GM23338 (cell line): ENCODE data around the gene BUB1B. TPM values are rescaled to one million over a fixed set of nuclear protein-coding genes. Genes with fewer than 3 reads are reported as not detected.

Experiments
- ATAC-seq: fragments of 200-7000 bp; cut with Tn5 transposase; 3 replicates; pipeline ENCODE4 v1.9.1; 2020
- DNase-seq: peaks from one replicate; pipeline ENCODE4 v3.0.0-alpha.2; 2015; ENCODE audit warnings: low spot score
- H2AFZ ChIP-seq: fragments of 200-600 bp; sonication (generic); 2 replicates; pipeline ENCODE4 v1.8.0; 2016; ENCODE audit warnings: antibody characterized with exemption, mild to moderate bottlenecking, moderate library complexity
- H3F3A ChIP-seq: fragments of 200-600 bp; sonication (generic); replicated peaks from 2 replicates; pipeline ENCODE4 v1.8.0; 2017; ENCODE audit warnings: antibody characterized with exemption, mixed run types, low read depth
- H3K27ac ChIP-seq: fragments of 200-600 bp; sonication (generic); 2 replicates; pipeline ENCODE4 v1.6.1; 2016; ENCODE audit warnings: low read depth
- H3K27me3 ChIP-seq: fragments of 200-600 bp; sonication (generic); 2 replicates; pipeline ENCODE4 v1.8.0; 2016; ENCODE audit warnings: mild to moderate bottlenecking, mixed run types, moderate library complexity; ENCODE audit not compliant: insufficient read depth
- H3K36me3 ChIP-seq: fragments of 200-600 bp; sonication (generic); 2 replicates; pipeline ENCODE4 v1.8.0; 2016; ENCODE audit warnings: mild to moderate bottlenecking; ENCODE audit not compliant: insufficient read depth
- H3K4me1 ChIP-seq: fragments of 200-600 bp; sonication (generic); 2 replicates; pipeline ENCODE4 v1.8.0; 2016; ENCODE audit warnings: mild to moderate bottlenecking, moderate library complexity; ENCODE audit not compliant: insufficient read depth
- H3K4me2 ChIP-seq: fragments of 200-600 bp; sonication (generic); 2 replicates; pipeline ENCODE4 v1.7.1; 2017; ENCODE audit warnings: mixed run types
- H3K4me3 ChIP-seq: fragments of 200-600 bp; sonication (generic); 2 replicates; pipeline ENCODE4 v1.6.1; 2016; ENCODE audit warnings: mixed run types
- H3K79me2 ChIP-seq: fragments of 200-600 bp; sonication (generic); replicated peaks from 2 replicates; pipeline ENCODE4 v1.8.0; 2017; ENCODE audit warnings: mild to moderate bottlenecking; ENCODE audit not compliant: insufficient read depth
- H3K9me2 ChIP-seq: fragments of 200-600 bp; sonication (generic); 2 replicates; pipeline ENCODE4 v1.8.0; 2017; ENCODE audit not compliant: insufficient read depth
- H4K20me1 ChIP-seq: fragments of 200-600 bp; sonication (generic); replicated peaks from 2 replicates; pipeline ENCODE4 v1.8.0; 2017; ENCODE audit warnings: mild to moderate bottlenecking; ENCODE audit not compliant: insufficient read depth
- H3K27ac Mint-ChIP-seq: 2 replicates; pipeline ENCODE4 v1.8.0; 2020; ENCODE audit warnings: inconsistent platforms, mild to moderate bottlenecking, moderate library complexity, mixed read lengths
- H3K27me3 Mint-ChIP-seq: 3 replicates; pipeline ENCODE4 v1.8.0; 2022; ENCODE audit warnings: low read depth, mild to moderate bottlenecking, moderate library complexity, mixed read lengths, inconsistent platforms; ENCODE audit not compliant: insufficient read depth, poor library complexity
- H3K36me3 Mint-ChIP-seq: 3 replicates; pipeline ENCODE4 v1.8.0; 2021; ENCODE audit warnings: low read depth, mild to moderate bottlenecking, inconsistent platforms, moderate library complexity, mixed read lengths
- H3K4me1 Mint-ChIP-seq: 3 replicates; pipeline ENCODE4 v1.8.0; 2020; ENCODE audit warnings: mild to moderate bottlenecking, inconsistent platforms, mixed read lengths
- H3K4me3 Mint-ChIP-seq: 3 replicates; pipeline ENCODE4 v1.8.0; 2021; ENCODE audit warnings: moderate library complexity, mild to moderate bottlenecking, inconsistent platforms, mixed read lengths
- H3K9me3 Mint-ChIP-seq: 3 replicates; pipeline ENCODE4 v1.8.0; 2020; ENCODE audit warnings: moderate library complexity, mild to moderate bottlenecking, inconsistent platforms, mixed read lengths
- CREB1 ChIP-seq: fragments of 250-450 bp; sonication (Bioruptor Pico); IDR thresholded peaks from 2 replicates; pipeline ENCODE4 v1.5.0; 2020; ENCODE audit warnings: low read depth, mild to moderate bottlenecking, moderate library complexity
- EZH2 ChIP-seq: fragments of 200-600 bp; sonication (generic); IDR thresholded peaks from one replicate; pipeline ENCODE4 v1.8.0; 2017; ENCODE audit warnings: antibody characterized with exemption, mild to moderate bottlenecking, low read depth; ENCODE audit not compliant: unreplicated experiment
- EZH2phosphoT487 ChIP-seq: fragments of 200-600 bp; sonication (generic); IDR thresholded peaks from one replicate; pipeline ENCODE4 v1.8.1; 2018; ENCODE audit warnings: antibody characterized with exemption; ENCODE audit not compliant: unreplicated experiment
- JUNB ChIP-seq: IDR thresholded peaks from one replicate; pipeline ENCODE4 v1.6.1; 2016; ENCODE audit warnings: antibody characterized with exemption; ENCODE audit not compliant: unreplicated experiment
- NANOG ChIP-seq: IDR thresholded peaks from 2 replicates; pipeline ENCODE4 v1.6.1; 2016; ENCODE audit warnings: antibody characterized with exemption, borderline replicate concordance
- POLR2AphosphoS5 ChIP-seq: IDR thresholded peaks from 2 replicates; pipeline ENCODE4 v1.6.1; 2016; ENCODE audit warnings: antibody characterized with exemption, low read depth
- STAT1 ChIP-seq: IDR thresholded peaks from one replicate; pipeline ENCODE4 v1.6.1; 2016; ENCODE audit warnings: antibody characterized with exemption; ENCODE audit not compliant: unreplicated experiment
- ZNF114 ChIP-seq: fragments of 250-450 bp; sonication (Bioruptor Pico); IDR thresholded peaks from 2 replicates; pipeline ENCODE4 v1.5.0; 2020; ENCODE audit warnings: mild to moderate bottlenecking, moderate library complexity
- ZNF331 ChIP-seq: fragments of 250-450 bp; sonication (Bioruptor Pico); IDR thresholded peaks from 2 replicates; pipeline ENCODE4 v1.5.0; 2020; ENCODE audit warnings: low read depth, mild to moderate bottlenecking, moderate library complexity
- polyA plus RNA-seq: library from polyadenylated mRNA; unstranded; fragments of >200 nt; fragmentation: Nextera tagmentation; extraction: Ambion mirVana; gene quantifications from 2 replicates; pipeline ENCODE4 v1.2.1, GENCODE V29; 2016
- total RNA-seq: library from RNA; depleted of rRNA; stranded (reverse); fragments of >200 nt; shearing (Covaris generic); gene quantifications from 2 replicates; pipeline ENCODE4 v1.2.3, GENCODE V29; 2014
- TF ChIP-seq, protein P1 (sequence below), 2 experiments: fragments of 200-600 bp in 1 of 2; sonication (generic) in 1 of 2; conservative IDR thresholded peaks; 2 replicates each; pipeline versions ENCODE4 v1.5.1 to v1.6.1; 2016 to 2017; ENCODE audit warnings: antibody characterized with exemption in 2 of 2, low read depth in 2 of 2, mild to moderate bottlenecking in 2 of 2, moderate library complexity in 1 of 2
- TF ChIP-seq, protein P2 (sequence below): IDR thresholded peaks from one replicate; pipeline ENCODE4 v1.6.1; 2018; ENCODE audit warnings: antibody characterized with exemption; ENCODE audit not compliant: unreplicated experiment
- TF ChIP-seq, protein P3 (sequence below): fragments of 250-450 bp; sonication (Bioruptor Pico); IDR thresholded peaks from 2 replicates; pipeline ENCODE4 v1.5.0; 2020; ENCODE audit warnings: mild to moderate bottlenecking, moderate library complexity

BUB1B gene
- total and polyA plus RNA-seq, 2 experiments from 2014 or later, result 77.7 to 160 TPM

DNA sequence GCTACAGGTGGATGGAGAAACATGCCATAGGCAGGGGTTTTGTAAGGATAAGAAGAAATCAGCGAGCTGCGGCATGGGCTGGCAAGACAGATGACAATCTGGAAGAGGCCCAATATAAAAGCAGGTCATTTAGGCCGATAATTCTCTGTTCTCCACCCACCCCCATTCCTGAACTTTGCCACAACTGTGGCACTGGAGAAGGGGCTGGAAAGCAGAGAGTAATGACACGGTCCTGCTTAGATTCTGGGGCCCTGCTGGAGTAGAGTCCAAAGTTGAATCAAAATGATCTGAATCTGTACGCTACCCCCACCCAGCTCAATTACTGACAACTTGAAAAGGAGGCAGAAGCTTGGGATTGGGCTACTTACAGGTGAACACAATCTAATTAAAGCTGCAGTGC, 18.4 kb upstream of the BUB1B start:
- H3K79me2 ChIP-seq, result no peaks in the 10 kb centered on the region
- ATAC-seq (no peak), DNase-seq (no peak)
- H3K27ac ChIP-seq, result no peak overlapping the region
- H3K27me3 Mint-ChIP-seq, result no peaks in the 10 kb centered on the region
- H3K36me3 ChIP-seq, result no peaks in the 10 kb centered on the region
- no peaks in the 10 kb centered on the region for H3K9me3 Mint-ChIP-seq
- H3K4me2 ChIP-seq, result no peak overlapping the region
- H3K4me3 Mint-ChIP-seq, result no peak overlapping the region
- no peaks in the 10 kb centered on the region; the same call in 1 of the 2 replicates for H3F3A ChIP-seq
- H3K36me3 Mint-ChIP-seq, result no peaks in the 10 kb centered on the region; the same call in 2 of the 3 replicates
- no peak overlapping the region for H3K27ac Mint-ChIP-seq
- no peaks in the 10 kb centered on the region; the same call in 1 of the 2 replicates for H3K4me1 ChIP-seq
- no peaks in the 10 kb centered on the region for H4K20me1 ChIP-seq
- H3K4me1 Mint-ChIP-seq, result peaks cover 3% of the 10 kb centered on the region; the same call in 1 of the 3 replicates
- no peaks in the 10 kb centered on the region for H3K9me2 ChIP-seq
- TF ChIP-seq, protein P1, sequence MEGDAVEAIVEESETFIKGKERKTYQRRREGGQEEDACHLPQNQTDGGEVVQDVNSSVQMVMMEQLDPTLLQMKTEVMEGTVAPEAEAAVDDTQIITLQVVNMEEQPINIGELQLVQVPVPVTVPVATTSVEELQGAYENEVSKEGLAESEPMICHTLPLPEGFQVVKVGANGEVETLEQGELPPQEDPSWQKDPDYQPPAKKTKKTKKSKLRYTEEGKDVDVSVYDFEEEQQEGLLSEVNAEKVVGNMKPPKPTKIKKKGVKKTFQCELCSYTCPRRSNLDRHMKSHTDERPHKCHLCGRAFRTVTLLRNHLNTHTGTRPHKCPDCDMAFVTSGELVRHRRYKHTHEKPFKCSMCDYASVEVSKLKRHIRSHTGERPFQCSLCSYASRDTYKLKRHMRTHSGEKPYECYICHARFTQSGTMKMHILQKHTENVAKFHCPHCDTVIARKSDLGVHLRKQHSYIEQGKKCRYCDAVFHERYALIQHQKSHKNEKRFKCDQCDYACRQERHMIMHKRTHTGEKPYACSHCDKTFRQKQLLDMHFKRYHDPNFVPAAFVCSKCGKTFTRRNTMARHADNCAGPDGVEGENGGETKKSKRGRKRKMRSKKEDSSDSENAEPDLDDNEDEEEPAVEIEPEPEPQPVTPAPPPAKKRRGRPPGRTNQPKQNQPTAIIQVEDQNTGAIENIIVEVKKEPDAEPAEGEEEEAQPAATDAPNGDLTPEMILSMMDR (conservative IDR thresholded peaks at IDR 0.05; ENCODE audit: low read depth in 2 of 2), result no peak
- TF ChIP-seq STAT1 (no peak), NANOG (no peak), ZNF331 (no peak), EZH2 (no peak), POLR2AphosphoS5 (no peak), EZH2phosphoT487 (no peak), CREB1 (CRISPR knock-in tag) (no peak), JUNB (no peak), ZNF114 (CRISPR knock-in tag) (no peak)
- TF ChIP-seq, protein P2, sequence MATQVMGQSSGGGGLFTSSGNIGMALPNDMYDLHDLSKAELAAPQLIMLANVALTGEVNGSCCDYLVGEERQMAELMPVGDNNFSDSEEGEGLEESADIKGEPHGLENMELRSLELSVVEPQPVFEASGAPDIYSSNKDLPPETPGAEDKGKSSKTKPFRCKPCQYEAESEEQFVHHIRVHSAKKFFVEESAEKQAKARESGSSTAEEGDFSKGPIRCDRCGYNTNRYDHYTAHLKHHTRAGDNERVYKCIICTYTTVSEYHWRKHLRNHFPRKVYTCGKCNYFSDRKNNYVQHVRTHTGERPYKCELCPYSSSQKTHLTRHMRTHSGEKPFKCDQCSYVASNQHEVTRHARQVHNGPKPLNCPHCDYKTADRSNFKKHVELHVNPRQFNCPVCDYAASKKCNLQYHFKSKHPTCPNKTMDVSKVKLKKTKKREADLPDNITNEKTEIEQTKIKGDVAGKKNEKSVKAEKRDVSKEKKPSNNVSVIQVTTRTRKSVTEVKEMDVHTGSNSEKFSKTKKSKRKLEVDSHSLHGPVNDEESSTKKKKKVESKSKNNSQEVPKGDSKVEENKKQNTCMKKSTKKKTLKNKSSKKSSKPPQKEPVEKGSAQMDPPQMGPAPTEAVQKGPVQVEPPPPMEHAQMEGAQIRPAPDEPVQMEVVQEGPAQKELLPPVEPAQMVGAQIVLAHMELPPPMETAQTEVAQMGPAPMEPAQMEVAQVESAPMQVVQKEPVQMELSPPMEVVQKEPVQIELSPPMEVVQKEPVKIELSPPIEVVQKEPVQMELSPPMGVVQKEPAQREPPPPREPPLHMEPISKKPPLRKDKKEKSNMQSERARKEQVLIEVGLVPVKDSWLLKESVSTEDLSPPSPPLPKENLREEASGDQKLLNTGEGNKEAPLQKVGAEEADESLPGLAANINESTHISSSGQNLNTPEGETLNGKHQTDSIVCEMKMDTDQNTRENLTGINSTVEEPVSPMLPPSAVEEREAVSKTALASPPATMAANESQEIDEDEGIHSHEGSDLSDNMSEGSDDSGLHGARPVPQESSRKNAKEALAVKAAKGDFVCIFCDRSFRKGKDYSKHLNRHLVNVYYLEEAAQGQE, result no peak
- TF ChIP-seq, protein P3, sequence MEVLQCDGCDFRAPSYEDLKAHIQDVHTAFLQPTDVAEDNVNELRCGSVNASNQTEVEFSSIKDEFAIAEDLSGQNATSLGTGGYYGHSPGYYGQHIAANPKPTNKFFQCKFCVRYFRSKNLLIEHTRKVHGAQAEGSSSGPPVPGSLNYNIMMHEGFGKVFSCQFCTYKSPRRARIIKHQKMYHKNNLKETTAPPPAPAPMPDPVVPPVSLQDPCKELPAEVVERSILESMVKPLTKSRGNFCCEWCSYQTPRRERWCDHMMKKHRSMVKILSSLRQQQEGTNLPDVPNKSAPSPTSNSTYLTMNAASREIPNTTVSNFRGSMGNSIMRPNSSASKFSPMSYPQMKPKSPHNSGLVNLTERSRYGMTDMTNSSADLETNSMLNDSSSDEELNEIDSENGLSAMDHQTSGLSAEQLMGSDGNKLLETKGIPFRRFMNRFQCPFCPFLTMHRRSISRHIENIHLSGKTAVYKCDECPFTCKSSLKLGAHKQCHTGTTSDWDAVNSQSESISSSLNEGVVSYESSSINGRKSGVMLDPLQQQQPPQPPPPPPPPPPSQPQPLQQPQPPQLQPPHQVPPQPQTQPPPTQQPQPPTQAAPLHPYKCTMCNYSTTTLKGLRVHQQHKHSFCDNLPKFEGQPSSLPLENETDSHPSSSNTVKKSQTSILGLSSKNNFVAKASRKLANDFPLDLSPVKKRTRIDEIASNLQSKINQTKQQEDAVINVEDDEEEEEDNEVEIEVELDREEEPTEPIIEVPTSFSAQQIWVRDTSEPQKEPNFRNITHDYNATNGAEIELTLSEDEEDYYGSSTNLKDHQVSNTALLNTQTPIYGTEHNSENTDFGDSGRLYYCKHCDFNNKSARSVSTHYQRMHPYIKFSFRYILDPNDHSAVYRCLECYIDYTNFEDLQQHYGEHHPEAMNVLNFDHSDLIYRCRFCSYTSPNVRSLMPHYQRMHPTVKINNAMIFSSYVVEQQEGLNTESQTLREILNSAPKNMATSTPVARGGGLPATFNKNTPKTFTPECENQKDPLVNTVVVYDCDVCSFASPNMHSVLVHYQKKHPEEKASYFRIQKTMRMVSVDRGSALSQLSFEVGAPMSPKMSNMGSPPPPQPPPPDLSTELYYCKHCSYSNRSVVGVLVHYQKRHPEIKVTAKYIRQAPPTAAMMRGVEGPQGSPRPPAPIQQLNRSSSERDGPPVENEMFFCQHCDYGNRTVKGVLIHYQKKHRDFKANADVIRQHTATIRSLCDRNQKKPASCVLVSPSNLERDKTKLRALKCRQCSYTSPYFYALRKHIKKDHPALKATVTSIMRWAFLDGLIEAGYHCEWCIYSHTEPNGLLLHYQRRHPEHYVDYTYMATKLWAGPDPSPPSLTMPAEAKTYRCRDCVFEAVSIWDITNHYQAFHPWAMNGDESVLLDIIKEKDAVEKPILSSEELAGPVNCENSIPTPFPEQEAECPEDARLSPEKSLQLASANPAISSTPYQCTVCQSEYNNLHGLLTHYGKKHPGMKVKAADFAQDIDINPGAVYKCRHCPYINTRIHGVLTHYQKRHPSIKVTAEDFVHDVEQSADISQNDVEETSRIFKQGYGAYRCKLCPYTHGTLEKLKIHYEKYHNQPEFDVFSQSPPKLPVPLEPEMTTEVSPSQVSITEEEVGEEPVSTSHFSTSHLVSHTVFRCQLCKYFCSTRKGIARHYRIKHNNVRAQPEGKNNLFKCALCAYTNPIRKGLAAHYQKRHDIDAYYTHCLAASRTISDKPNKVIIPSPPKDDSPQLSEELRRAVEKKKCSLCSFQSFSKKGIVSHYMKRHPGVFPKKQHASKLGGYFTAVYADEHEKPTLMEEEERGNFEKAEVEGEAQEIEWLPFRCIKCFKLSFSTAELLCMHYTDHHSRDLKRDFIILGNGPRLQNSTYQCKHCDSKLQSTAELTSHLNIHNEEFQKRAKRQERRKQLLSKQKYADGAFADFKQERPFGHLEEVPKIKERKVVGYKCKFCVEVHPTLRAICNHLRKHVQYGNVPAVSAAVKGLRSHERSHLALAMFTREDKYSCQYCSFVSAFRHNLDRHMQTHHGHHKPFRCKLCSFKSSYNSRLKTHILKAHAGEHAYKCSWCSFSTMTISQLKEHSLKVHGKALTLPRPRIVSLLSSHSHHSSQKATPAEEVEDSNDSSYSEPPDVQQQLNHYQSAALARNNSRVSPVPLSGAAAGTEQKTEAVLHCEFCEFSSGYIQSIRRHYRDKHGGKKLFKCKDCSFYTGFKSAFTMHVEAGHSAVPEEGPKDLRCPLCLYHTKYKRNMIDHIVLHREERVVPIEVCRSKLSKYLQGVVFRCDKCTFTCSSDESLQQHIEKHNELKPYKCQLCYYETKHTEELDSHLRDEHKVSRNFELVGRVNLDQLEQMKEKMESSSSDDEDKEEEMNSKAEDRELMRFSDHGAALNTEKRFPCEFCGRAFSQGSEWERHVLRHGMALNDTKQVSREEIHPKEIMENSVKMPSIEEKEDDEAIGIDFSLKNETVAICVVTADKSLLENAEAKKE (CRISPR knock-in tag), result no peak
- H3K4me3 ChIP-seq, result no peak overlapping the region
- peak overlapping the region; percentile 86 for H2AFZ ChIP-seq
- H3K27me3 ChIP-seq, result no peaks in the 10 kb centered on the region
